ENCODE data around the gene SDCCAG8.
"Not testable (repeated sequence)": the region's sequence is repeated elsewhere in the genome, so short reads cannot be mapped to it uniquely, and the experiment has no call there.

Gene SDCCAG8

DNA sequence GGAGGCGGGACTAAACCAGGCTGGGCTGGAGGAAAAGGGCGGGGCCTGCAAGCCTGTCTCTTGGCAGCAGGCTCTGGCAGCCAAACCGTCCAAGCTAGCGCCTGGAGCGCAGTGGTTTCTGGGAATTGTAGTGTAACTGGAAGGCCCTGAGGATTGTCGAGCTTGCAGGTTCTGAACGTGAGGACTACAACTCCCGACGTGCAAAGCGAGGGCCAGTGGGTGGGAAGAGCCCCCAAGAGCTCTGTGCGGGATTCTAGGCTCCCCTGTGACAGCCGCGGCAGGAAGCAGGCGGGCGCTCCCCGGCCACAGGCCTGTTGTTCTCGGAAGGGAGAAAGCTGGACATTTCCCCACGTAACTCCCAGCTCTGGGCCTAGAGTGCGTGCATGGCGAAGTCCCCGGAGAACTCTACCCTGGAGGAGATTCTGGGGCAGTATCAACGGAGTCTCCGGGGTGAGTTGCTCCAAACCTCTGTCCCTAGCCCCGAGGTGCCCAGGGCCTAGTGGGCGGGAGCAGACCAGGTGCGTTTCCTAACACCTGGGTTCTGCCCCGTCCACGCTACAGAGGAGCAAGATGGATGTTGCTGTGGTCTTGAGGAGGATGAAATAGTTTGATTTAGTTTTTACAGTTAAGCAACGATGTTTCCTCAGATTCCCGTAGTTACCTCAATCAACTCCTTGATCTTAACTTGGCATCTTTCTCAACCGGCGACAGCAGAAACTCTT, at the start of gene SDCCAG8:
Gene SDCCAG8 (plus strand): TSS at position 251 of the 722 bp plus-strand sequence. CDS start 133 bp downstream, at position 384.
- DNase-seq = peak; percentile 99

DNA sequence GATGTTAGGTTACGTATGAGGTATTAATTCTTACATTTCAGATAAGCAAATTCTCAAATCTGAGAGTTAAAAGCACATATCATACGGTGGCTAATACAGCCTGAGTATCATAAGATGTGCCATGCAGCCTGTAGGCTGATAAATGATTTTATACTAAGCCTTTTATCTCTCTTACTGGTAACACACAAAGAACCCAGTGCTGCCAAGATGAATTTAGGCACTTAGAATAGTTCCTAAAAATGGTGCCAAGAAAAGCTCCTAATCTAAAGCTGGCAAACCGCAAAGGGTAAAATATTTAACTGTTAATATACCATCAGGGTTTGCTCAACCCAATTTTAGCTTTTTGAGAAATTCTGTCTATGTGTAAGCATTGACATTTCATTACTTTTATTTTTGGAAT, 43.9 kb upstream of the SDCCAG8 start:
- DNase-seq = not testable (repeated sequence)

- DNase-seq = no peak
Measured at GRCh38 chr1:243213045-243213787, 42.6 kb upstream of the SDCCAG8 start.

DNA sequence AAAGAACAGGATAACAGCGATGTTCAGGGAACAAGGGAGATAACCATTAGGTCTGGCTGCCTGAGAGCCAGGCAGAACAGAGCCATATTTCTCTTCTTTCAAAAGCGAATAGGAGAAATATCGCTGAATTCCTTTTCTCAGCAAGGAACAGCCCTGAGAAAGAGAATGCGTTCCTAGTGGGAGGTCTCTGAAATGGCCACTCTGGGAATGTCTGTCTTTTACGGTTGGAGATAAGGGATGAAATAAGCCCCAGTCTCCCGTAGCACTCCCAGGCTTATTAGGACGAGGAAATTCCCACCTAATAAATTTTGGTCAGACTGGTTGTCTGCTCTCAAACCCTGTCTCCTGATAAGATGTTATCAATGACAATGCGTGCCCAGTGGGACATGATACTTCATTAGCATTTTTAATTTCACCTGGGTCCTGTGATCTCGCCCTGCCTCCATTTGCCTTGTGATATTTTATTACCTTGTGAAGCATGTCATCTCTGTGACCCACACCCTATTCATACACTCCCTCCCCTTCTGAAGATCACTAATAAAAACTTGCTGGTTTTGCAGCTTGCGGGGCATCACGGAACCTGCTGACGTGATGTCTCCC, 40.5 kb upstream of the SDCCAG8 start:
- DNase-seq = not testable (repeated sequence)

DNA sequence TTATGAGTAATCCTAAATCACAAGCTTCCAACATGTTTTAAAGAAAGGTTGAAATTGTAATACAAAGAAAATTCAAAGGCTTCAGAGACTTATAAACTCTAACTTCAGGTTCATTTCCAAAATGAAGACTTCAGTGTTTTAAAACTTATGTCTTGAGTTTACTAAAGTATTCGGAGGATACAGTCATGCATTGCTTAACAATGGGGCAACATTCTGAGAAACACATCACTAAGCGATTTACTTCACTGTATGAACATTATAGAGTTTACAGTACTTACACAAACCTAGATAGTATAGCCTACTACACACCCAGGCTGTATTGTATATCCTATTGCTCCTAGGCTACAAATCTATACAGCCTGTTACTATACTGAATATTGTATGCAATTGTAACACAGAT, 39.1 kb upstream of the SDCCAG8 start:
- no peak for DNase-seq

- no peak for DNase-seq
Measured at GRCh38 chr1:243217349-243217748, 38.5 kb upstream of the SDCCAG8 start.

- no peak for DNase-seq
Measured at GRCh38 chr1:243218059-243218458, 37.8 kb upstream of the SDCCAG8 start.

DNA sequence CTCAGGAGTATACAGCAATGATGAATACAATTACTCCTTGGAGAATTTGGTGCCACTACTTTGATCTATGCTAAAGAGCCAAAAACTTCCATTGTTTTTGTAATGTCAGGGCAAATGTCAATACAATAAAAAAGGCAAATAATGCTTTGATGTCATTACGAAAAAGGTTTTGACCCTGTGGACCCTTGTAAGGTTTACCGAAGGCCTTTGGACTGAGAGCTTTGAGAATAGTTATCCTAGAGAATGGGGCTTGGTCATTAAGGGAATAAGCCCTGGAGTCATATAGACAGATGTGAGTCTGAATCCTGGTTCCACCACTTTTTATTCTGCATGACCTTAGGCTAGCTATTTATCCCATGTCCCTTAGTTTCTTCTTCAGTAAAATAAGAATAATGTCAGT, 28.2 kb upstream of the SDCCAG8 start:
- no peak for DNase-seq

DNA sequence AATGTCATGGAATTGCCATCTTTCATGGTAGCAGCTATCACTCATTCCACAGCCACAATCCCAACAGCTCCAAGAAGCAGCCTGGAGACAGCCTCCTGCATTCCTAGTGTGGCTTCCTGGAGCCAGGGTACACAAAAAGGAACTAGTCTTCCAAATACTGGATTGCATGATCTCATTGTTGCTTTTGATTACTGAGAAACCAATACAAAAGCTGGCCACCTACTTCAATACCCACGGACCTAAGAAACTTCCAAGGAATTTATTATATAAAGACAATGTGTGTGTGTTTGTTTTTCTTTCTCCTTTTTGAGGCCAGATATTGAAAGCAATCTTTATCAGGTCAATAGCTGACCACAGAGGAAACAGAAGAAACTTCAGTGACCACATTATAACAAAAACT, 26.3 kb upstream of the SDCCAG8 start:
- DNase-seq = no peak

DNA sequence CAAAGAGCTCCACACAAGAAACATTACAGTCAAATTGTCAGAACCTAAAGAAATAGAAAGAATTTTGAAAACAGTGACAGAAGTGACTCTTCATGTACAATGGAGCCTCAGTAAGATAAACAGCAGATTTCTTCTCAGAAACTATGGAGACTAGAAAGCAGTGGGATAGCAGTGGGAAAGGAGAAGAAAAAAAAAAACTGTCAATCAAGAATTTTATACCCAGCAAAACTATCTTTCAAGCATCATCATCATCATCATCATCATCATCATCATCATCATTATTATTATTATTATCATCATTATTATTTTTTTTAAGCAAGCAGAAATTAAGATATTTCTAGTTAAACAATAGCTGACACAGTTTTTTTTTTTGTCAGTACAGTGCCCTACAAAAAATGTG, 24.9 kb upstream of the SDCCAG8 start:
- DNase-seq = peak; percentile 13

DNA sequence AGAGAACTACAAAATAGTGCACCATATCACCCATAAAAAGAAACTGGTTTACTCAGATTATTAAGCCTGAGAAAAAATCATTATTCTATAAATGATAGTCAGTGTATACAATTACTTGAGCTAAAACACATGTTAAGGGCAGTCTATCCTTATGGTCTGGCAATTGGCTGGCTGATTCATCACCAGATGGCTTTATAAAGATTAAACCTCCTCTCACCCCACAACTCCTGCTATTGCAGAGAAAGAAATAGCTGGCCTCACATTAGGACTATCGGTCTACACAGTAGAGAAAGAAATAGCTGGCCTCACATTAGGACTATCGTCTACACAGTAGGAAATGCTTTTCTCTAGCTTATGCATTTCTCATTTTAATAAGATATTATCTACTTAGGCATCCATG, 21.9 kb upstream of the SDCCAG8 start:
- peak; percentile 84 for DNase-seq

DNA sequence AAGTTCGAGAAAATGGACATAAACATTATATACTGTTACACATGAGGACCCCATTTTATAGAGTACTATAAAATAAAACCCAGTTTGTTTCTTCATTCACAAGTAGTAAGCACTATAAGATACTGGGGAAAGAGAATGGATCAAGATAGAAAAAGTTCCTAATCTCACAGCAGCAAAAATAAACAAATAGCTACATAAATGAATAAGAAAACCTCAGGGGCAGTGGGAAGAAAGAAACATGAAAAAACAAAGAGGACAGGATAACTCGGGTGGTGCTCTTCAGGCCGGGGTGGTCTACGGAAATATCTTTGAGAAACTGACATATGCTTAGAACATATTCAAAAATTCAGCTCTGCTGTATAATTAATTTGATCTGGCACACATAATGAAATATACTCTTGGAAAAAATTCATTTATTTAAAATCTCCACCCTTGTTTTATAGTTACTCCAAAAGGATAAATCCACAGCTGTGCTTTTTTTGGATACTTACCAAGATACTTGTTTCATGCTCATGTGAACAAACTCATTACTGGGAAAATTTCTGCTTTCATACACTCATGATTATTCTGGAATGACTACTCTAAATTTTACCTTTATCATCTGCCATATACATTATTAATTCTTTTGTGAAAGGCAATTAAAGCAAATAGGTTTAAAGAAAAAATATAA, 20.7 kb upstream of the SDCCAG8 start:
- no peak for DNase-seq

- DNase-seq = no peak
Measured at GRCh38 chr1:243236604-243237252, 19.1 kb upstream of the SDCCAG8 start.

DNA sequence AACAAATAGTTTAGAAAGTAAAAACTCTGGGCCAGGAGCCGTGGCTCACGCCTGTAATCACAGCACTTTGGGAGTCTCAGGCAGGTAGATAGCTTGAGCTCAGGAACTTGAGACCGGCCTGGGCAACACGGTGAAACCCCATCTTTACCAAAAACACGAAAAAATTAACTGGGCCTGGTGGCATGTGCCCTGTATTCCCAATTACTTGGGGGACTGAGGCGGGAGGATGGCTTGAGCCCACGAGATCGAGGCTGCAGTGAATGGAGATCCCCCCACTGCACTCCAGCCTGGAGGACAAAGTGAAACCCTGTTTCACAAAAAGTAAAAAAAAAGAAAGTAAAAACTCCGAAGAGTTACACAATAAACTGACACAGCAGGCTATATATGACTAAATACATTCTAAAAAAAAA, 11.4 kb upstream of the SDCCAG8 start:
- DNase-seq = no peak

DNA sequence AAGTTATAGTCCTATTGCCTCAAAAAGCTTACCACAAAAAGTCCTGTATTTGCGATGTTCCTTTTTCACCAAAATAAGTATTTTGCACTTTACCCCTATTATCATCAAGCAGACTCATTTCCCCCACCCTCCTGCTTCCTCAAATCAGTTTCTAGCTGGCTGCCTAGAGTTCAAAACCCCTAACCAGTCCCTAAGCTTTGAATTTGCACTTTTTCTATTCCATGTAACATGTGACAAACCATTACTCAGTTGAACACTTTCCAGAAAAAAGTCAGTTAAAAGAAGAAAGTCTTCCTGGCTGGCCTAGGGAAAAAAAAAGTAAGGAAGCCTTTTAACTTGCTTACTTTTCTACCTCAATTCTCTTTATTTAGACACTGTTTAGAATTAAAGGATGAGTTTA, 8.9 kb upstream of the SDCCAG8 start:
- DNase-seq = no peak

- no peak for DNase-seq
Measured at GRCh38 chr1:243247901-243248300, 7.9 kb upstream of the SDCCAG8 start.

DNA sequence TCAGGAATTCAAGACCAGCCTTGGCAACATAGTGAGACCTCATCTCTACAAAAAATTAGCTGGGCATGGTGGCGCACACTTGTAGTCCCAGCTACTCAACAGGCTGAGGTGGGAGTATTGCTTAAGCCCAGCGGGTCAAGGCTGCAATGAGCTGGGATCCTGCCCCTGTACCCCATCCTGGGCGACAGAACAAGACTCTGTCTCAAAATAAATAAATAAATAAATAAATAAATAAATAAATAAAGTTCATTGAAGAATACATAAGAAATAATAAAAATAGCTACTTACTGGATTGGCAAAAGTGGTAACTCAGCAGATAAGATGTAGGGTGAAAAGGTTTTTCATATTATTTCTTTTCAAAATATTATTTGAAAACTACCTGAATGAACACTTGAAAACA, 6.6 kb upstream of the SDCCAG8 start:
- no peak for DNase-seq

DNA sequence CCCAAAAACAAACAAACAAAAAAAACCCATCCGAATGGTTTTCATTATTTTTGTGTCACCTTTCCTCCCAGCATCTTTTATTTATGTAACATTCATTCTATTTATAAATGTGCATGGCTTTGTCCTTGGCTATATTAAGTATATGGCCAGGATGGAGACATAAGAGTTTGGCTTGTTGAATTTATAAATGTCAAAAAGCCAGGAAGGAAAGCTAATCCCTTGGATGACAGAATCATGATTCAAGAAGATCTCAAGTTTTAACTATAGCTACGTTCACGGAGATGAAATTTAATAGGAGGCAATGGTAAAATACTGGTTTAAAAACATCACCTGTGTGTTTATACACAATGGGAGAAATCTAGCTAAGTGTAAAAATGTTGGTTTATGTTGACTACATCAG, 5.7 kb upstream of the SDCCAG8 start:
- DNase-seq = no peak

GRCh38 chr1:243251539-243251938, 4.3 kb upstream of the SDCCAG8 start:
- no peak for DNase-seq

GRCh38 chr1:243253211-243253925, 2.5 kb upstream of the SDCCAG8 start:
- no peak for DNase-seq

- no peak for DNase-seq
Measured at GRCh38 chr1:243253926-243254232, 2.0 kb upstream of the SDCCAG8 start.

- DNase-seq = peak; percentile 31
Measured at GRCh38 chr1:243254233-243254926, 1.5 kb upstream of the SDCCAG8 start.

All from DMS 273 treated with DMSO at 0.1 percent for 48 hours (cell line).